GM21576 (cell line): ENCODE measurements around the gene TTPAL.

Source experiments
- ATAC-seq: cut with Tn5 transposase; IDR thresholded peaks from one replicate; pipeline ENCODE4 v1.9.1; 2021; ENCODE audit warnings: mild to moderate bottlenecking, moderate library complexity; ENCODE audit not compliant: unreplicated experiment

Gene TTPAL

DNA sequence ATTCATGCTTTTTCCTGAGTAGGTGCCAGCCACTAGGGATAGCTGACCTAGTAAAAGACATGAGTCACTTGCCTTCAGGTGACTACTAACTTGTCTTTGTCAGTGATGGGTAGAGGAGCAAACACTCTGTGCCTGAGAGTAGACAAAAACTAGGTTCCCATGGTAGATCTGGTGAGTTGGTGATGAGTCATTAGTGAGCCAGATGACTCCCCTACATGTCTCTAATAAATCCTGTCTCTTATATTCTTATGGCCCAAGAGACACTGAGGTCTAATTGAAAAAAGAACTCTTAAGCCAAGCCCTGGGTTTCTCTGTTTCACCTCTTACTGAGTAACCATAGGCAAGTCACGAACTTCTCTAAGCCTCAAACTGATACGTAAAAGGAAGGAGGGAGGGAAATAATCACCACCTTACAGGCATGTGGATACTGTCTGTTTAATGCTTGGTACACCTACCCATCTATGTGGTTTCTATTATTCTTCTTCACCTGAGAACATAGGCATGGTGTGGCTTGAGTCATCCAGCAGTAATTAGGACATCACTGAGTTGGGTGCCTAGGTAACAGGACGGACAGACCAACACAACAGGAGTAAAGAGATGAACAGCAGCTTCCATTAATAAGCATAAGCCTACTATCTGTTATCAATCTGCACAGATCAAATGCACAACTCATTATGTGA is 20.3 kb downstream of the TTPAL start:
- no peak for ATAC-seq

DNA sequence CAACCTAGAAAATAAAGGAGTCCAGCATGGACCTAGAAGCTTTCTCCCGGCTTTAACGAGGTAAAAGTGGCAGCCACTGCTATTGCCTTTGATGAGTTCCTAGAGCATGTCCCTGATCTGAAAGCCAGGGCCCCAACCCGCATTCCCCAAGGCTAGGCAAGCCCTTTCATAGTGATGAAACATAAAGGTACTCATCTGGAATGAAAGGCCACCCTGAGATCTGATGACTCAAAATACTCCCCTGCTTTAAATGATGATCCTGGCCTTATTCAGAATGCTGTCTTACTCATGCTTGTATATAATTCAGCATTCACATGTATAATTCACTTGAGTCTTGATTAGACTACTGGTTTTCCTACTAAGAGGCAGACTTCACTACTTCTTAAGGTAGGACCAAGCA is 21.3 kb downstream of the TTPAL start:
- ATAC-seq, result no peak

DNA sequence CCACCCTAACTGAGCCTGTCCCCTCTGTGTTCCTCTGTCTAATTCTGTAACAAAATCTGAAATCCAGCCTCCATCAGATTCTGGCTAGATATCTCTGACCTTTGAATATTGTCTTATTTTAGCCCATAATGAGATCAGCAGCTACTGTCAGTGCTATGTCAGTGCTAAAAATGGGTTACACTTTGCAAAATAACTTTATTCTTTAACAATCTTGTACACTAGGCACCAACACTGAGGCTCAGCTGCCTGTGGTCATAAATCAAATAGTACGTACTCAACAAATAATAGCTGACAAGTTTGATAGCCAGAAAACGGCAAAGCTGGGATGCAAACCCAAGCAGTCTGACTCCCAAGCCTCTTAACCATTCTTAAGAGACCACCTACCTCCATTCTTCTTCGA is 22.1 kb downstream of the TTPAL start:
- ATAC-seq, result no peak

DNA sequence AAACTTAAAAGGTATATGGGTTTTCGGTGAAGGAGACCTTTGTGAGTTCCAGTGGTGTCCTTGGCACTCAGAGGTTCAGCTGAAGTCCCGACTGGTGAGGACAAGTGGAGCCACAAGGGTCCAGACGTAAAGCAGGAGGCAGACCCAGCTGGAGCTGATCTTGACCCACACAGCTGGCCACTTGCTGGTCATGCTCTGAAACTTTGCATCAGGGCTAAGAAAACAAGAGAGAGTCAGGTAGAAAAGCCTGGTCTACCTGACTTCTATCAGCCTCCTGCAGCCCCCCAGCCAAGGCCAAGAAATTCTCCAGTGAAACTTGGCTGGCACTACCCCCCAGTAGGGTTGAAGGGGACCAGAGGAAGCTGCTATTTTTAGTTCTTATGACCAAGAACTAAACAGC is 24.5 kb downstream of the TTPAL start:
- no peak for ATAC-seq

DNA sequence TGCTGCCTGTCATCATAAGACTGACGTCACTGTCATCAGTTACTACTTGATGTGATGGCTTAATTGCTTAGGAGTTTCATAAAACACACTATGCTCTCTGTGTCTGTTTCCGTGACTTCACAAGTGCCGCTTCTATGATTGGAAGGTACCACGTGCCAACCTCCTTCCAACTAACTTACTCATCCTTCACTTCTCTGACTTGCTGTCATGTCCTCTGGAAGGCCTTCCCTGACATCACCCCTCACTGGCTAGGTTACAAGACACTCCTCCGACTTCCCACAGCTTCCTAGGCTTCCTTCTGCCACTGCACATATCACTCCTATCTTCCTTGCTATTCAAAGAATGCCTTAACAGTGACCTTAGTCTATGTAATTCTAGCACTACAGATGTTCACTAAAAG is 25.8 kb downstream of the TTPAL start:
- no peak for ATAC-seq

DNA sequence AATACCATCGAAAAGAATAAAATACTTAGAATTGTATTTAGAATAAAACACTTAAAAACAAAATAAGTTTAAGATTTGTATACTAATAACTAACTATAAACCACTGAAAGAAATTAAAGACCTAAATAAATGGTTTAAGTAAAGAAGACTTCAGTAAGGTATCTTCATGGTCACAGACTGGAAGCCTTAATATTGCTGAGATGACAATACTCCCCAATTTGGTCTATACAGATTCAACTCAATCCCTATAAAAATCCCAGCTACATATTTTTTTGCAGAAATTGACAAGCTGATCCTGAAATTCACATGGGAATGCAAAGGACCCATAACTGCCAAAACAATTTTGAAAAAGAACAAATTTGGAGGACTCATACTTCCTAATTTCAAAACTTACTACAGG is 27.3 kb downstream of the TTPAL start:
- ATAC-seq, result no peak

DNA sequence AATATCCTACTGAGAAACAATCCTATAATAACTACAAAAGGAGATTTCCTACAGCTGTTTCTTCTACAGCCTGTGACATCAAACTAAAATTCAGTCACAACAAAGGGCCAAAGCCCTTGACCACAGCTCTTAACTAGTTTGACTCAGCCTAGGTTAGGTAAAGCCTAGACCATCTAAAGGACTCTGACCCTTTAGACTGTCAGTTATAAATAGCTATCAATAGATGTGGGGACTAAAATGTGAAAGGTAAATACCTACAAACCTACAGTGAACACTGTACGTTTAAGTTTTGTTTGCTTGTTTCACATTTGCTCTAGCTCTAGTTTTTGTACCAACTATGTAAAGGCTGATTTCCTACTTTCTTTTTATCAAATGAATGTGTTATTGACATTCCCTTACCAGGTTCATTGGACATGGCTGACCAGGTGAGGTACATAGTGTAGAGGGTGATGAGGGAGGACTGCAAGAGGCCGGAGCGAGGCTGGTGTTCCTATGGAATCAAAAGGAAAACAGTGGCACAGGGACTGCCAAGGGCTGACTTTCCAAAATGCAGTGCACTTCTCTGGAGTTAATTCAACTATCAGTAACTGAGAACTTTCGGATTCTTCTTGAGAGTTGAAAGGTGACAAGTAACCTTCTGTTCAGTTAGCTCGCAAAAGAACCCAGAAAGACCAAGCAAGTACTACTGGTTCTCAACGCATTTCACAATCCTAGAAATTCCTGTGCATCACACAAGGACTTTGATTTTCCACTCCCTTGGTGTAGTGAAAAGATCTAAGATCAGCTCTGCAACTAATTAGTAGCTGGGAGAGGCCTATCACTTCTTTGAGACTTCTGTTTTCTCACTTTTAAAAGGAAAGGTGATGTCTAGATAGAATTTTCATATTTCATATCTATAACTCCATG is 29.0 kb downstream of the TTPAL start:
- no peak for ATAC-seq

DNA sequence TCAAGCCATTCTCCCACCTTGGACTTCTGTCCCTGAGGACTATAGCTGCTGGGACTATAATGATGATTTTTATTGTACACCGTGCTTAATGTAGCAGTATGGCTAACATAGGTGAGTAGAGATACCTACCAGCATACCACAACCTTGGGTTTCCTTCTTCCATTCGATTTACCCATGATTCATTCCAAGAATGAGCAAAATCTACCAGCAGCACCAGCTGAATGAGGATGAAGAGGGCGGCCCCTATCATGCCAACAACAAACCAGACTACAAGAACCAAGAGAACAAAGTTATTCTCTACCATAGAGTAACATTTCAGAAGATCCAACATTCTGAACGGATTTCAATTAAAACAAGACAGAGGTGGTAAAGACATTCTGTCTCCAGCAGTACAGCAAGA is 34.1 kb downstream of the TTPAL start:
- ATAC-seq, result no peak

DNA sequence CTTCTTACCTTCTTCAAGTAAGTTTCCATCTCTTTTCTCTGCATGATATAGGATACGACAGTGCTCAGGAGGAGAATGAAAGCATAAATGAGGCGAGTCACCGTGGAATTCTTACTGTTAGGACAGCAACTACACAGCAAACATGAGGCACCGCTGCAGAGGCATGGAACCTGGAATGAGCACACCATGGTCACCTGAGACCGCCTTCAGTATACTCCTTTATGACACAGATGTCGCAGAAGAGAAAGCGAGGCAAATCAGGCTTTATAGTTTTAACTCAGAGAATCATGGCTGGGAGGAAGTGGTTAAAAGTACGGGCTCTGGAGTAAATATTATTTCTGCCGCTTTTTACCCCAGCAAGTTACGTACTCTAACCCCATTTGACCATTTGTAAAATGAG is 38.2 kb downstream of the TTPAL start:
- ATAC-seq, result no peak

DNA sequence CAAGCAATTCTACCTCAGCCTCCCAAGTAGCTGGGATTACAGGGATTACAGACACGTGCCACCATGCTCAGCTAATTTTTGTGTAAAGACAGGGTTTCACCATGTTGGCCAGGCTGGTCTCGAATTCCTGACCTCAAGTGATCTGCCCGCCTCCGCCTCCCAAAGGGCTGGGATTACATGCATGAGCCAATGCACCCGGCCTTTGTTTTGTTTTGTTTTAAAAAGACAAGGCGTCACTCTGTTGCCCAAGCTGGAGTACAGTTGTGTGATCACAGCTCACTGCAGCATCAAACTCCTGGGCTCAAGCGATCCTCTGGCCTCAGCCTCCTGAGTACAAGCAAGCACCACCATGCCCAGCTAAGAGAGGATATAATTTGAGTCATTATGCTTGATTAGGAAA is 40.8 kb downstream of the TTPAL start:
- ATAC-seq, result no peak

DNA sequence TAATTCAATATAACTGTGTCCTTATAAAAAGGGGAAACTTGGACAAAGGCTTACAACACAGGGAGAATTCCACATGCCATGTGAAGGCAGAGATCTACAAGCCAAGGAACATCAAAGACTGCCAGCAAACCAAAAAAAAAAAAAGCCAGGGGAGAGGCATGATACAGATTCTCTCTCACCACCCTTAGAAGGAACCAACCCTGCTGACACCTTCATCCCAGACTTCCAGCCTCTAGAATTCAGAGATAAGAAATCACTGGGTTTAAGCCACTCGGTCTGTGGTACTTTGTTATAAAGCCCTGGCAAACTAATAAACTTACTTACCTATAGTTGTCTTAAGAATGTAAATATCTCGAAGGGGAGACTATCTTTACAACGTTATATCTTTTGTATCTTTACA is 41.8 kb downstream of the TTPAL start:
- no peak for ATAC-seq

DNA sequence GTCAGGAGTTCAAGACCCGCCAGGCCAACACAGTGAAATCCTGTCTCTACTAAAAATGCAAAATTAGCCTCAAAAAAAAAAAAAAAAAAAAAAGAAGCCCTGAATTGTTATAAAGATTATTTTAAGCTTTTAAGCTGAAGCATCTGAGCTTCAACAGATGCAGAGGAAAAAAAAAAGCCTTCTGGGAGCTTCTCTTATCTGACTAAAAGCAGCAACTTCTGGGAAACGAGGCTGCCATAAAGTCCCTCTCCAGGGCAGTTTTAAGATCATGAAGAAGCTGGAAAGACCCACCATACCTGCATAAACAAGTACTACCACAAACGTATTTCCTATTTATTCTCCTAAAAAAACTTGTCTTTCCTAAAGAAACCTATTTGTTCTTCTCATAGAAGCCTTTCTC is 42.6 kb downstream of the TTPAL start:
- no peak for ATAC-seq

DNA sequence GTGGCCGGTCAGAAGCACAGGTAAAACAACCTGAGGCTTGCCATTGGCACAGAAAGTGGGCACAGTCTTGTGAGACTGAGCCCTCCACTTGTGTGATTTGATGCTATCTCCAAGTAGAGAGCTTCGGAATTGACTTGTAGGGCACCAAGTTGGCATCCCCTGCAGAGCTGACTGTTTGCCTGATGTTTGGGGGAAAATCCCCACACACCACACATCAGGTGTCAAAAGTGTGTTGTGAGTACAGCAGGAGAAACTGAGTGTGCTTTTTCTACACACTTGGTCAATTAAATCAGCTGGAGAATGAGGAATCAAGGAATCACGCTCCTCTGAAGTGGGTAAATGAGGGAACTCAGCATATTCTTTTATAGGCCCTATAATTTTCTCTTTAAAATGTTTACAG is 45.2 kb downstream of the TTPAL start:
- ATAC-seq, result no peak

DNA sequence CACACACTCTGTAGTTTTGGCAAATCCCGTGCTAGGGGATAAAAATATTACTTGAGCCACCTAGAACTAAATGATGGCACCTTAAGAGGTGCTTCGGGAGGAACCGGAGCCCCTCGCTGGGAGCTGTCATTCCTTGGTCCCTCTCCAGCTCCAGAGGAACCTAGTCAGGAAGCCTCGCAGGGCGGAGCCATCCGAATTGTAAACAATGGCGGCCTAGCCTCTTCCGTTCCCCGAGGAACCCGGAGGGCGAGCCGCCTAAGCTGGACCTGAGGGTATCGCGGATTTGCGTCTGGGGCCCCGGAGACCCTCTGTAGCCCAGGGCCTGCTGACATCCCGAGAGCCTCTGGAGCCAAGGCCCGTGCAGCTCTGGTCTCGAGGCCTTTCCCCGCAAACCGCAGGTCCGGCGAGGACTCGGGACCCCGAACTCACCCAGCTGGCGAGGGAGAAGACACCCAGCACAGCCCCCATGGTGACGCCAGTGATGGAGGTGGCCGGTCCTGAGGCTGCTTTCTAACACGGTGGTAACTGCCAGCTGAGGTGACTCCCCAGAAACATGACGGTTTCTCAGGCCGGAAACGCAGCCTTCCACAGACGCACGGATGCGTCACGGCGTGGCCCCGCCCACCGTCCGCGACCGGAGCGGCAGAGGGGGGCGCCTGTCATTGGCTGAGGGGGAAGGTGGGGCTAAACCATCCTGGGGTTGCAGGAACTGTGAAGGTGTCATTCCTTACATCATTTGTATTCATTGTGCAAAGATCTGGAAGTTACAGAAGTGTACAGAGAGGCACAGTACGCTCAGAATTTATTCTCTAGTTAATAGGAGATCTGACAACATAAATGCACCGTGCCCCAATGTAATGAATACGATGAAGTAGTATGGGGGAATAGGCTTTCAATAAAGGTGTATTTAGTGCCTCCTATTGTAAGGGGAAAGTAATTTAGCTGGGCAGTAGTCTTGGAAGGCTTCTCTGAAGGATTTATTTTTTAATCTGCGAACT is 46.1 kb downstream of the TTPAL start, which contains the start of gene SERINC3:
Gene SERINC3, minus strand, starts transcription at position 587 of the 998 bp plus-strand sequence. Its CDS starts 119 bp downstream, at position 468.
- peak; percentile 93 for ATAC-seq

DNA sequence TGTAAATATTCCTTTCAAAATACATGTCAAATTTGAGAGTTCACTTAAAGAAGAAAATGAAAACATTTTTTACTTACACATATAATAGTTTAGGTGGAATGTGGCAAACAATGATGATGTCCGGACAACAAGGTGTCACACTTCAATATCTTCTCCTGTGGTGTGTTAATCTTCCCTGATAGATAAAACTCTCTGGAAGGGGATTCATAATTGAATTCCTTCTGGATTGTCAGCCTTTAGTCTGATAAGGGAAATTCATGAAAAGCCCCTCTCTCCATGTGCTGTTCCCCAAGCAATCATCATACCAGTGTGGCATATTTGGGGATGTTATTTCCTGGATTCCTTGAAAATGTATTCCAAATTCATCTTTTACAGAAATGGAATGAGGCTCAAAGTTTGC is 47.2 kb downstream of the TTPAL start:
- ATAC-seq, result no peak

DNA sequence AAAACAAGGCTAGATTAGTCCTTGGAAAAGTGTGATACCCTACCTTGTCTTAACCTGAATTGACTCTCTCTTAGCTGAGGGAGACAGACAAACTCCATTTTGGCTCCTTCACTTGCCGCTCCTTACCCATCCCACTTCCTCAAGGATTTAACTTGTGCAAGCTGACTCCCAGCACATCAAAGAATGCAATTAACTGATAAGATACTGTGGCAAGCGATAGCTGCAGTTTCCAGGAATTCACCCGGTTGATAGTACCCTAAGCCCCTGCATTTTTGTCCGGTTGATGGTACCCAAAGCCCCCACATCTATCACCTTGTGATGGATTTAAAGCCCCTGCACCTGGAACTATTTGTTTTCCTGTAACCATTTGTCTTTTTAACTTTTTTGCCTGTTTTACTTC is 48.1 kb downstream of the TTPAL start:
- no peak for ATAC-seq

DNA sequence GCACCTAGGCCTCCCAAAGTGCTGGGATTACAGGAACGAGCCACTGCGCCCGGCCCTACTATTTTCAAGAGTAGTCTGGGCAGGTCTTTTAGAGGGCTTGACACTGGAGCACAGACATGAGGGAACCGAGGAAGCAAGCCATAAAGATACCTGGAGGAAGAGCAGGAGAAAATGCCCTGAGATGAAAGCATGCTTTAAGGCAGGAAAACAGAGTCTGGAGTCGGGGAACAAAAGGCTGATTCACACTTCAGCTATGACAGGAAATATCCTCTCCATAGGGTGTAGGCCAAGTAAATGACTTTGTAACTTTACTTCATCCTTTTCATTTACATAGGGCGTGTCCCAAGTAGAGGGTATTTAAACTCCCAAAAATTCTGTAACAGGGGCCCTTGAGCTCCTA is 50.5 kb downstream of the TTPAL start:
- ATAC-seq, result no peak

DNA sequence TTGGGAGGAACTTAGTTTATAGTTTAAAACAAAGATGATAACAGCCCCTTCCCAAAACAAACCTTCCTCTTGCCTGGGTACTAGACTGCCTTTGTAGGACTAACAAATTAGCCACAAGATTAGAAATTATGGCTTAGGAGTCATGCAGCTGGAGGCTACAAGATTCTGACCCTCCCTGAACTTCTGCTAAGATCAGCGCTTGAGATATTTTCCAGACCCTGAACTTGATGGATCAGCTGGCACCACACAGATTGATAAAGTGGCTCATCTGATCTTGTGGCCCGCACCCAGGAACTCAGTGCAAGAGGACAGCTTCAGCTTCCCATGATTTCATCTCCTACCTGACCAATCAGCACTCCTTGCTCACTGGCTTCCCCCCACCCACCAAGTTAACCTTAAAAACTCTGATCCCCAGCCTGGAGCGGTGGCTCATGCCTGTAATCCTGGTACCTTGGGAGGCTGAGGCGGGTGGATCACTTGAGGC is 52.1 kb downstream of the TTPAL start:
- ATAC-seq, result no peak

DNA sequence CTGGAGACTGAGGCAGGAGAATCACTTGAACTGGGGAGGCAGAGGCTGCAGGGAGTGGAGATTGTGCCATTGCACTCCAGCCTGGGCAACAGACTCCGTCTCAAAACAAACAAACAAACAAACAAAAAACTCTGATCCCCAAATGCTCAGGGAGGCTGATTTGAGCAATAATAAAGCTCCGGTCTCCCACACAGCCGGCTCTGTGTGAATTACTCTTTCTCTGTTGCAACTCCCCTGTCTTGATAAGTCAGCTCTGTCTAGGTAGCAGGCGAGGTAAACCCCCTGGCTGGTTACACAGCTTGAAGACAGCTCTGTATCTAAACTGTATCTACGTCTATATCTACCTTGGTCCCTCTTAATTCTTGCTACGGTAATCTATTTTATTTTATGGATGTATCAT is 52.6 kb downstream of the TTPAL start:
- ATAC-seq, result no peak

DNA sequence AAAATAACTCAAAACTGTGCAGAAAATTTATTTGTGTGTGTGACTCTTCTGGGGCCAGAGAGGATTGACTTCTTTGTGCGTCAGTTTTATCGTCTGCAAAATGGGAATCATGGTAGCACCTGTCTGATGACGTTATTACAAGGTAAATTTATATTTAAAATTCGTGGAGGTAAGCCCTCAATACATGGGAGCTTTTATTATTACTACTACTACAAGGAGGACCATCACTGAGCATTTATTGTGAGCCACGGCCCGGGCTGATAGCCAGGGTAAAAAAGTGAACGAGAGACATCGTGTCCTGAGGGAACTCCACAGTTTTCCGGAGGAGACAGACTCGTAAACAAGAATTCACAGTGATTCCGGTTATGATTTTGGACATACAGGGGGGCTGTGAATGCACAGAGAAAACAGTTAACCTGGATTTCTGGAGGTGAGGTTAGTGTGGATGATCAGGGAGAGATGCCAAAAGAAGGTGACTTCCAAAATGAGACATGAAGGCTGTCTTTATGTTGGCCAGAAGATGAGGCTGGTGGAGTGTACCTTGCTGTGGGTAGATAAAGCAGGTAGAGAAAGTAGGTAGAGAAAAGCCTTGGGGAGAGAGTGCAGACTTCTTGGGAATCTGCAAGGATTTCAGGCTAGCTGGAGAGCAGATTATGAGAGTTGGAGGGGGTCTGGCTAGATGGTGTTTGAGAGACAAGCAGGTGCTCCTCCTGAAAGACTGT is 56.7 kb downstream of the TTPAL start:
- ATAC-seq, result no peak
